ENCODE measurements around the gene COL1A1.

COL1A1 gene

DNA sequence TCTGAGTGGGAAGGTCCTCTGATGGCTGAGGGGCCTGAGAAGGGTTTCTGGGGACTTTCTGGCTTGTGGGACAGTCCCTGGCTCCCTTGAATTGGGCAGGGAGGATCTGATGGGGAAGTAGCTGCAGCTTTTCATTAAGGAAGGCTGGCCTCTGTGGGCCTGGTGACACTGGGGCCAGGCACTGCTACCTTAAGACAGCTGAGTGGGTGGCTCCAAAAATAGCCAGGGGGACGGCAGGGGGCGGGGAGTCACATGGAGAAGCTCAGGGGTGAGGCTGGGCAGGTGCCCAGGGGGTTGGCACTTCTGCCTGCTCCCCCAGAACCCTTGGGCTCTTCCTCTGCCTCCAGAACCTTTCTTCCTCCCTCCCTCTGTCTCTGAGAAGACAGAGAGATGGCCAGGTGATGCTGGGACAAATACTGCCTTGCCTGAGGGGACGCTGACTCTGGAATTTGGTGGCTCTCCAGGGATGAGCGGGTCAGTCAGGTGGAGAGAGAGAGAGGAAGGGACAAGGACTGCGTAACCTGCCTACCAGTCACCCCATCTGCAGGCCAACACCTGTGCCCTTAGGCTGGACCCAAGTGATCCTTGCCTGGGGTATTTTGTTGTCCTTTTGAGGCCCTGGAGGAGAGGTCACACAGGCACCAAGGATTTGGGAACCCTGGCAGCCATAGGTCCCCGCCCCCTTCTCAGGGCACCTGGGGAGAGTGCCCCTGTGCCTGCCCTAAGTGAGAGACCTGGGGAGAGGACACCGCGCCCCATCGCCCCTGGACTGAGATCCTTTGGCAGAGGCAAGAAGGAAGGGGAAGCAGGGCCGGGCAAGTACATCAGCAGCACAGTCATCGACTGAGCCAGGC, 37.4 kb downstream of the COL1A1 start:
- WGBS (ENCODE audit: insufficient coverage, insufficient read length): no CpG with 5 or more reads among the region's 11 CpGs
- 0 out of 2 replicates have a peak, but pooled peaks cover 2% of the 10 kb centered on the region for H3K4me1 ChIP-seq (ENCODE audit: control insufficient read depth, insufficient read depth, low read length)

DNA sequence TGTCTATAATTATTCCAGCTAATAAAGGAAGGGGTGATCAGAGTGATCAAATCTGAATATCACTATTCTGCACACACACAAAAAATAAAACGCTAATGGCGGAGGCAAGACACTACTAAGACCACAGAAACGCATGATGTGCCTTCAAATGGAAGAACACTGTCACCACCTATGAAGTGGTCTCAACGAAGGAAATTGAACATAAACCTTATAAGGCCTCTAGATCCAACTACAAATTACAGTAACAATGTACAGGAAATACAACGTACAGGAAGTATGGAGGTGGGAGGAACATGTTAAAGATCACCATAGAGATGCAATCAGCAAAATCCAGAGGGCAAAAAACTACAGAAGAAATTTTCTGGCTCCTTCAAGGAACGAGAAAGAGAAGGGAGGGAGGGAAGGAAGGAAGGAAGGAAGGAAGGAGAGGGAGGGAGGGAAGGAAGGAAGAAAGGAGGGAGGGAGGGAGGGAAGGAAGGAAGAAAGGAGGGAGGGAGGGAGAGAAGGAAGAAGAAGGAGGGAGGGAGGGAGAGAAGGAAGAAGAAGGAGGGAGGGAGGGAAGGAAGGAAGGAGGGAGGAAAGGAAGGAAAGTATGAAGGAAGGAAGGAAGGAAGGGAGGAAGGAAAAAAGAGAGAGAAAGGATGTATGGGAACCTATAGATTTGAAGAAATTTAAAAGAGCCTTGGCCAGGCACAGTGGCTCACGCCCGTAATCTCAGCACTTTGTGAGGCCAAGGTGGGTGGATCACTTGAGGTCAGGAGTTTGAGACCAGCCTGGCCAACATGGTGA, 38.8 kb downstream of the COL1A1 start:
- Histone ChIP-seq H3K36me3 (ENCODE audit: control insufficient read depth, insufficient read depth, low read length) (no peaks in the 10 kb centered on the region), H3K27ac (ENCODE audit: low read length) (no peak overlapping the region), H3K27me3 (ENCODE audit: control insufficient read depth, insufficient read depth, low read length) (no peaks in the 10 kb centered on the region), H3K4me1 (ENCODE audit: control insufficient read depth, insufficient read depth, low read length) (0 out of 2 replicates have a peak, but pooled peaks cover 1% of the 10 kb centered on the region), H3K4me3 (ENCODE audit: low read length) (no peak overlapping the region), H3K9me3 (ENCODE audit: control insufficient read depth, insufficient read depth, low read length) (no peaks in the 10 kb centered on the region)
- DNase-seq (ENCODE audit: low read depth, low spot score): no peak
- WGBS (ENCODE audit: insufficient coverage, insufficient read length): no CpG with 5 or more reads among the region's 8 CpGs

More for the DNA sequence above, 37.4 kb downstream of the COL1A1 start:
- no peak for DNase-seq (ENCODE audit: low read depth, low spot score)
- Histone ChIP-seq H3K4me3 (ENCODE audit: low read length) (no peak overlapping the region), H3K9me3 (ENCODE audit: control insufficient read depth, insufficient read depth, low read length) (no peaks in the 10 kb centered on the region), H3K27ac (ENCODE audit: low read length) (no peak overlapping the region), H3K36me3 (ENCODE audit: control insufficient read depth, insufficient read depth, low read length) (no peaks in the 10 kb centered on the region), H3K27me3 (ENCODE audit: control insufficient read depth, insufficient read depth, low read length) (no peaks in the 10 kb centered on the region)

DNA sequence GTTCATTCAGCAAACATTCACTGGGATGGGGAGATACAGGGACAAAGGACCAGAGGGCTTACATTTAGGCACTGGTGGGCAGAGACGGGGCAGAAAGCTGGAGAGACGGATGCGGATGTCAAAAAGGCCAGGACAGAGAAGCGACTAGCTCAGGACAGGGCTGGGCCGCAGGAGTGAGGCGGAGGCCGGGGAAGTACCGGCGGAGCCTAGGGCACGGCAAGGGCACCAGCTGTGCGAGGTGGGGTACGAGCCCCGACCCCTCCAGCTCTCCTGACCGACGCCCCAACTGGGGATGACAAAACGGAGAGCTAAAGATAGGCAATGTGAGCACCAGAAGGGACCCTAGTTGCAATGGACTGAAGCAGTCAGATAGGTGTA, 39.5 kb downstream of the COL1A1 start:
- Histone ChIP-seq H3K4me1 (ENCODE audit: control insufficient read depth, insufficient read depth, low read length) (no peaks in the 10 kb centered on the region), H3K9me3 (ENCODE audit: control insufficient read depth, insufficient read depth, low read length) (no peaks in the 10 kb centered on the region), H3K27me3 (ENCODE audit: control insufficient read depth, insufficient read depth, low read length) (no peaks in the 10 kb centered on the region), H3K4me3 (ENCODE audit: low read length) (peak overlapping the region; percentile 3; the same call in 1 of the 2 replicates), H3K36me3 (ENCODE audit: control insufficient read depth, insufficient read depth, low read length) (no peaks in the 10 kb centered on the region), H3K27ac (ENCODE audit: low read length) (no peak overlapping the region)
- WGBS (ENCODE audit: insufficient coverage, insufficient read length): no CpG with 5 or more reads among the region's 16 CpGs
- no peak for DNase-seq (ENCODE audit: low read depth, low spot score)

DNA sequence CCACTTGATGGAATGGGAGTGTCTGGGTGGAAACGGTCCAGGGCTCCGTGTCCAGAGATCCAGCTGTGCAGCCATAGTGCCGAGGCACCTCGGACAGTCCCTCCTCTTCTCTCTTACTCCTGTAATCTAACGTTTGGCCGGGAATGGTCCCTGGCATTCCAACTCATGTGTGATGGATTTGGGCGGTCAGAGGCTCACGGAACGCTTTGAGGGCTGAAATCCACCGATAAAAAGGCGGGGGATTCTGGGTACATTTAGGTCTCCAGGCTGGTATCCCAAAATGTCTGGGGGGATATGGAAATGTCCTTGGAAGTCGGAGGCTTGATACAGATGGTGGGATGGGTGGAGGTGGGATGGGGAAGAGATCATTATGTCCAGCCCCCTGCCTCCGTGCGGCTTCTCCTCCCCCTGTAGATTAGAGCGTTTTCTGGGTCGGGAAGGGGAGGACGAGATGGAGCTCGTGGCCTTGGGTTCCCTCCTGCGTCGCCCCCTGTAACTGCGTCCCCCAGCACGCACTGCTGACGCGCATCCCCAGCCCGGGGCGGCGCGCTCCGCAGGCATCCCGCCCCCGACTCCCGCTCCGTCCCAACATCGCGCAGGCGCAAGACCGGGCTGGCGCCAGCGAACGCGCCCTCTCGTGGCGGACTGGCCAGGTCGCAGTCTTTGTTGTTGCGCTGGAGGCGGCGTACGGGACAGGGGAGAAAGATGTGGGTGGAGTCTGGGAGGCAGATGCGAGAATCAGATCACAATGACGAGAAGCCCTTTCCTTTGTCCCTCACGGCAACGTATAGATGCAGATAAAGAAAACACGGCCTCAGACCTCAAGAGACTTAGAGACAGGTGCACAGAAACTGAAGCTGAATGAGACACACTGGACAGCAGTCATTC, 40.2 kb downstream of the COL1A1 start:
- peak overlapping the region; percentile 23; the same call in 1 of the 2 replicates for H3K4me3 ChIP-seq (ENCODE audit: low read length)
- H3K27me3 ChIP-seq (ENCODE audit: control insufficient read depth, insufficient read depth, low read length): no peaks in the 10 kb centered on the region
- no peaks in the 10 kb centered on the region for H3K36me3 ChIP-seq (ENCODE audit: control insufficient read depth, insufficient read depth, low read length)
- no peaks in the 10 kb centered on the region for H3K9me3 ChIP-seq (ENCODE audit: control insufficient read depth, insufficient read depth, low read length)
- H3K27ac ChIP-seq (ENCODE audit: low read length): no peak overlapping the region
- WGBS (ENCODE audit: insufficient coverage, insufficient read length): no CpG with 5 or more reads among the region's 53 CpGs
- no peaks in the 10 kb centered on the region for H3K4me1 ChIP-seq (ENCODE audit: control insufficient read depth, insufficient read depth, low read length)
- peak; percentile 99 for DNase-seq (ENCODE audit: low read depth, low spot score)

DNA sequence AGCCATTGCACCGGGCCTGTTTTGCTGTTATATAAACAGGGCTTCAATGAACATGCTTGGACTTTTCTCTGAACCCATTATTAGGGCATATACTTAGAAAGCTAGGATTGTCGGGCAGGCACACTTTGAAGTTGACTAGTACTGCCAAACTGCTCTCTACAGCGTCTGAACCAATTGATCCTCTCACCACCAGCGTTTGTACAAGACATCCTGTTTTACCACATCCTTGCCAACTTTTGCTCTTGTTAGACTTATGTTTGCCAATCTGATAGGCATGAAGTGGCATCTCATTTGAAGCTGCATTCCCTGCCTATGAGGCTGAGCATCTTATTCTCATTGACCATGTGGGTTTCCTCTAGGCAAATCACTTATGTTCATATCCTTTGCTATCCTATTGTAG, 43.5 kb downstream of the COL1A1 start:
- Histone ChIP-seq H3K4me1 (ENCODE audit: control insufficient read depth, insufficient read depth, low read length) (peaks cover 1% of the 10 kb centered on the region; the same call in 1 of the 2 replicates), H3K27ac (ENCODE audit: low read length) (no peak overlapping the region)

DNA sequence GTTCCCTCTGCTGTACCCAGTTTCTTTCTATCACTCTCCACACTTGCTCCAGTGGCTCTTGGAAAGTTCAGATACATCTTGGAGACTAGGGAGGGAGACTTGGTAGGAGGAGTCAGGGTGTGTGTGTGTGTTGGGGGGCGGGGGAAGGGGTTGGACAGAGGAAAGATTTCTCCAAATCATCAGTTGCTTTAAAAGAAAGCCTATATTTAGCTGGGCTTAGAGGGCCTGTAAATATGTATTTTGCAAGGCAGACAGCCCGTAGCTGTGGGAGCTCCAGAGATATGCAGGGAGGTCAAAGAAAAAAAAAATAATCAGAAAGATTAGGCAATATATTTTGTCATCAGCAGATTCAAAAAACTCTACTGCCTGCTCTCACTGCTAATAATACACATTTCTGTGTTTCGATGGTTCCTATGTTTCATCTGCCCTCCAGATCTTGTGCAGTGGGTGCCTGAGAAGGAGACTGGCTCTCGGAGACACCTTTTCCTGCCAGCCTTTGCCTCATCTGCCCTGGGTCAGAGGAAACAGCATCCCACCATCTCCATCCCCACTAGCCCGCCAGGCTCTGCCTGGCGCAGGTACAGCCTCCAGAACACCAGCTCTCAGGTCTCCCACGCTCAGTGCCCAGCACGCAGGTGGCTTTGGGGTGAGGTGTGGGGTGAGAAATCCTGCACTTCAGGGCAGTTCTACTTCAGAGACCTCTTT, 46.2 kb downstream of the COL1A1 start:
- H3K27ac ChIP-seq (ENCODE audit: low read length): no peak overlapping the region
- H3K36me3 ChIP-seq (ENCODE audit: control insufficient read depth, insufficient read depth, low read length): no peaks in the 10 kb centered on the region
- no peaks in the 10 kb centered on the region; the same call in 1 of the 2 replicates for H3K27me3 ChIP-seq (ENCODE audit: control insufficient read depth, insufficient read depth, low read length)
- no peak for DNase-seq (ENCODE audit: low read depth, low spot score)
- no CpG with 5 or more reads among the region's 8 CpGs for WGBS (ENCODE audit: insufficient coverage, insufficient read length)
- H3K4me3 ChIP-seq (ENCODE audit: low read length): no peak overlapping the region
- peaks cover 1% of the 10 kb centered on the region; the same call in 1 of the 2 replicates for H3K4me1 ChIP-seq (ENCODE audit: control insufficient read depth, insufficient read depth, low read length)
- H3K9me3 ChIP-seq (ENCODE audit: control insufficient read depth, insufficient read depth, low read length): no peaks in the 10 kb centered on the region

More for the DNA sequence above, 43.5 kb downstream of the COL1A1 start:
- no peak for DNase-seq (ENCODE audit: low read depth, low spot score)
- H3K27me3 ChIP-seq (ENCODE audit: control insufficient read depth, insufficient read depth, low read length): no peaks in the 10 kb centered on the region
- H3K9me3 ChIP-seq (ENCODE audit: control insufficient read depth, insufficient read depth, low read length): no peaks in the 10 kb centered on the region
- no peak overlapping the region for H3K4me3 ChIP-seq (ENCODE audit: low read length)
- WGBS (ENCODE audit: insufficient coverage, insufficient read length): no CpG with 5 or more reads among the region's 4 CpGs
- no peaks in the 10 kb centered on the region for H3K36me3 ChIP-seq (ENCODE audit: control insufficient read depth, insufficient read depth, low read length)

DNA sequence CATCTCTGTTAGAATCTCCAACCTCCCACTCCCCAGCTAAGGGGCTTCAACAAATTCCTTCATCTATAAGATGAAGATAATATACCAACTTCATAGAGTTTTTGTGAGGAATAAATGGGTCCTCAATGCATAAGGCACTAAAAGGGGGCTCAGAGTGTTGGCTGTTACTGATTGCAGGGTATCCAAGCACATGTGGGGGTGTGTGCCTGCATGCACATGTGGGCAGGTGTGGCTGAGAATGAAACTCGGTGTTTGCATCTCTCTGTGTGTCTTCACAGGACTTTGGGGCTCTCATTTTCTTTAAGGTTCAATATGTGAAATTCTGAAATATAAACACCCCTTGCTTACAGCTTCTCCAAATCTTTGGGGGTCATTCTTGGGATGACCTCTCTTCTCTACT, 46.8 kb downstream of the COL1A1 start:
- no peaks in the 10 kb centered on the region for H3K36me3 ChIP-seq (ENCODE audit: control insufficient read depth, insufficient read depth, low read length)
- no peak overlapping the region for H3K27ac ChIP-seq (ENCODE audit: low read length)
- no peaks in the 10 kb centered on the region for H3K9me3 ChIP-seq (ENCODE audit: control insufficient read depth, insufficient read depth, low read length)
- no peak for DNase-seq (ENCODE audit: low read depth, low spot score)
- no CpG with 5 or more reads among the region's 1 CpG for WGBS (ENCODE audit: insufficient coverage, insufficient read length)
- H3K4me3 ChIP-seq (ENCODE audit: low read length): no peak overlapping the region
- peaks cover 2% of the 10 kb centered on the region; the same call in 1 of the 2 replicates for H3K4me1 ChIP-seq (ENCODE audit: control insufficient read depth, insufficient read depth, low read length)
- peaks cover 2% of the 10 kb centered on the region; the same call in 1 of the 2 replicates for H3K27me3 ChIP-seq (ENCODE audit: control insufficient read depth, insufficient read depth, low read length)

DNA sequence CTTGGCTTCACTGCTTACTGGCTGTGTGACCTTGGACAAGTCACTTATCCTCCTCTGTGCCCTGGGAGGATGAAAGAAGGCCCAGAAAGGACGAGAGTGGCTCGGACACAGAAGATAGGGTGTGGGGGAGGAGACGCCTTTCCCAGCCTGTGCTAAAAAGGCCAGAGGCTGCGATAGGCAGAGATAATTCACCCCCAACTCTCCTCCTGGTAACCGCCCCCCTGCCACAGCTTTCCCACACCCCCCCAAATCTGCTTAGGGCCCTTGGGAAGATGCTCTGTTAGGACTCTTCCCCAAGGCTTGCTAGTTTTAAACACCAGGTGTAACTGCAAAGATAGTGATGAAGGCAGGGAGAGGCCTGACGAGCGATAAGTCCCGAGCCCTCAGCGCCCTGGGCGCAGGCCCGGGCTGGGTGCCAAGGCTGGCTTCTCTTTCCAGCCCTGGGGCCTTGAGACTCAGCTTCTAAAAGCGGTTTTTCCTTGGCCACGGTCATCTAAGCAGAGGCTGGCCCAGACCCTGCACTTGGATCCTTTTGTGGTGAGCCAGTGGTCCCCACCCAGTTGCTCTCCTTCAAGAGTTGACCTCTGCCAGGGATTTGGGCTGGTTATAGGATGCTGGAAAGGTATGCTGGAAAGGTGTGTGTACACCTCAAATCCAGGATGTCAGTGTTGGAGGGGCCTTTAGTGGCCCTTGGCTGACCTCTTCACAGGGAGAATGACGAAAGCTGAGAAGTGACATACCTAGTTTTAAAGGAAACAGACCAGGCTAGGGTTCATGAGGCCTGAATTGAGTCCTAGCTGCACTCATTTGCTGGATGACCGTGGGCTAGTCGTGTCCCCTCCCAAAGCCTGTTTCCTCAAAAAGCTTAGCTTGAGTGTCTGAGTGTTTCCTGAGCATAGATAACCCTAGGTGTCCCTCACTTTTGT, 47.5 kb downstream of the COL1A1 start:
- no peaks in the 10 kb centered on the region for H3K36me3 ChIP-seq (ENCODE audit: control insufficient read depth, insufficient read depth, low read length)
- H3K4me1 ChIP-seq (ENCODE audit: control insufficient read depth, insufficient read depth, low read length): peaks cover 2% of the 10 kb centered on the region; the same call in 1 of the 2 replicates
- no peak for DNase-seq (ENCODE audit: low read depth, low spot score)
- WGBS (ENCODE audit: insufficient coverage, insufficient read length): no CpG with 5 or more reads among the region's 16 CpGs
- no peak overlapping the region for H3K4me3 ChIP-seq (ENCODE audit: low read length)
- no peak overlapping the region for H3K27ac ChIP-seq (ENCODE audit: low read length)
- no peaks in the 10 kb centered on the region for H3K9me3 ChIP-seq (ENCODE audit: control insufficient read depth, insufficient read depth, low read length)
- peaks cover 2% of the 10 kb centered on the region; the same call in 1 of the 2 replicates for H3K27me3 ChIP-seq (ENCODE audit: control insufficient read depth, insufficient read depth, low read length)

DNA sequence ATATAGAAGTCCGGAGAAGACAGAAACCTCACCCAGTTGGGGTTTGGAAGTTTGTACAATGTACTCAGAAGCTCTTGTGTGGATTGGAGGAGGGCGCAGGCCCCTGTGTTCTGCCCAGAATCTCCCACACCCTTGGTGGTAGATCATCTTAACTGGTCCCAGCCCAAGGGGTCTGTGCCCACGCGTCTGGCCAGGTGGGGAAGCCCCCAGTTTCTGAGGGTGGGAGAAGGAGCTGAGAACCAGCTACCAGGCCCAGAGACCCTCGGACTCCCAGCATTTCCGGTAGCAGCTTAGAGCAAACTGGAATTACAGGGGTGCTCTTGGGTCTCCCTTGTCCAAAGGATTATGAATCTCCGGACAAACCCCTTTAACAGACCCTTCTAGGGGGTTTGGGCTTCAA, 48.7 kb downstream of the COL1A1 start:
- Histone ChIP-seq H3K9me3 (ENCODE audit: control insufficient read depth, insufficient read depth, low read length) (no peaks in the 10 kb centered on the region), H3K27me3 (ENCODE audit: control insufficient read depth, insufficient read depth, low read length) (peaks cover 2% of the 10 kb centered on the region; the same call in 1 of the 2 replicates), H3K36me3 (ENCODE audit: control insufficient read depth, insufficient read depth, low read length) (no peaks in the 10 kb centered on the region), H3K4me1 (ENCODE audit: control insufficient read depth, insufficient read depth, low read length) (peaks cover 6% of the 10 kb centered on the region), H3K4me3 (ENCODE audit: low read length) (no peak overlapping the region), H3K27ac (ENCODE audit: low read length) (no peak overlapping the region)
- no peak for DNase-seq (ENCODE audit: low read depth, low spot score)
- WGBS (ENCODE audit: insufficient coverage, insufficient read length): no CpG with 5 or more reads among the region's 7 CpGs

Measured in iPS DF 6.9 (cell line).